Hematopoietic multipotent progenitor cell (in vitro differentiated cells): Measurements from ENCODE around the gene SPRED1. TPM values are rescaled to one million over a fixed set of nuclear protein-coding genes. Genes with fewer than 3 reads are reported as not detected.

Experiments used
- DNase-seq, 3 donors: peaks; one replicate each; pipeline ENCODE4 v3.0.0-alpha.2; 2011 to 2015; ENCODE audit warnings: low read depth in 2 of 3, low spot score in 2 of 3
- total RNA-seq: library from RNA; depleted of rRNA; stranded (reverse); fragments of >200 nt; gene quantifications from one replicate; pipeline ENCODE4 v1.2.3, GENCODE V29; 2012

Gene SPRED1
- total RNA-seq, 1 donor, result 2.4 TPM

DNA sequence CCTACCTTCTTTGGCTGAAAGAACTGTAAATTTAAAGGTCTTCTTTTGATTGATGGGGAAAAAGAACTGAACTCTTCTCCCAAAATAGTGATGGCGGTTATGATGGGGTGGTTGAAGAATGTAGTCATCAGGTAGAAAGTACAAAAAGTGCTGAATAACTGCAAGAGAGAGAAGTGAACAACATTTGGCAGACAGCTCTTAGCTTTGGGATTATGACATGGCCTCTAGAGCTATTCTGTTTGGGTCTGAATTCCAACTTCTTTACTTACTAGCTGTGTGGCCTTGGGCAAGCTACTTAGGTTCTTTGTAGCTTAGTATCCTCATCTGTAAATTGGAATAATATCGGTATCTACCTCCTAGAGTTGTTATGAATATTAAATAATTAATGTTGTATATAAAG is 91.7 kb downstream of the SPRED1 start:
- no peak for DNase-seq

DNA sequence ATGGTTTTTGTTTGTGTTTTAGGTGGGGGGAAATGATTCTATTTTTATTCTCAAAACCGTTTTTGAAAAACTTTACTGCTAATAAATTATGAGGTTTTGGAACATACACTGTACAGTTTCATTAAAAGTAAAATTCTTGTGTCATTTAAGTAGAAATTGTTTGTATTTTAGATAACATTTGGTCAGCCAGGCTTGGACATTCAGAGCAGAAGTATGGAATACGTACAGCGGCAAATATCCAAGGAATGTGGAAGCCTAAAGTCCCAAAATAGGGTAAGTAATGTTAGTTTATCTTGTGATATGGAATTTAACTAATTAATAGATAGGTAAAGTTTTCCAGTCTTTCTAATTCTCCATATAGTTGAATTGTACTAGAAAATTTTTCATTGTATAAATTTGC is 96.6 kb downstream of the SPRED1 start:
- DNase-seq, result no peak

DNA sequence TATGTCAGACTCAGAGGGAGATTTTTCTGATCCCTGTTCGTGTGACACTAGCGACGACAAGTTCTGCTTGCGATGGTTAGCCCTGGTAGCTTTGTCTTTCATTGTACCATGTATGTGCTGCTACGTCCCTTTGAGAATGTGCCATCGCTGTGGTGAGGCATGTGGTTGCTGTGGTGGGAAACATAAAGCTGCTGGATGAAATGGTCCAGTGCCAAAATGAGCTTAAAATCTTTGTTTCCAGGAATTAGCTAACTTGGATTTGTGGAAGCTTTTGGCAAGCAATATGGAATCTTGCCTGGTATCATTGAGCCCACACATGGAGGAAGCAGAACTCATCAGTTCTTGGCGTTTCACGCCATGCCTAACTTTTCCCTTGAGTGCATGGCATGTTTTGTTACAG is 98.8 kb downstream of the SPRED1 start:
- no peak for DNase-seq

DNA sequence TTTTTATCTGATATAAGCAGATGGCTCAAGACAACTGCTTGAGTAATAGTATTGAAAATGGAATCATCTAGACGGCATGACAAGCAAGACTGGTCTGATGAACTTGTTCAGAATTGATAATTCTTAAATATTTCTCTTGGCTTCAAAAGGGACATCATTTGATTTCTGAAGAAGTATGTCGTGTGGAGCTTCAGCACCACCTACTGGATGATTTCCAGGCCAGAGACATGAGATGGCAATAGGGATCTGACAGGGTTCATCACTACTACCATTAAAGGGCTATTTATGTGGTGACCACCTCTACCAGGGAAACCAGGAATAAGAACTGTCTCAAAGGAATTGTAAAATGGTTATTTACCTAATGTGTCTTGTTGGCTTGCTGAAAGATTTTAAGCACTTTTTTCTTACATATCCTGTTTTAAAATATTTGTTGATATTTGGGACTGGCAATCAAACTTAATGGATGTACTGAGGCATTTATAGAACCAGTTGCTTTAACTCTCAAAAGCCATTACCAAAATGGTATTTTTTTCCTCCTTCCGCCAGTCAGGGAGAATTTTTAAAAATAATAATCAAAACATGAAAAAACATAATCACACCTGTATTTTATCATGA is 101.8 kb downstream of the SPRED1 start:
- peak; percentile 19 to 84 (median 66) for DNase-seq

DNA sequence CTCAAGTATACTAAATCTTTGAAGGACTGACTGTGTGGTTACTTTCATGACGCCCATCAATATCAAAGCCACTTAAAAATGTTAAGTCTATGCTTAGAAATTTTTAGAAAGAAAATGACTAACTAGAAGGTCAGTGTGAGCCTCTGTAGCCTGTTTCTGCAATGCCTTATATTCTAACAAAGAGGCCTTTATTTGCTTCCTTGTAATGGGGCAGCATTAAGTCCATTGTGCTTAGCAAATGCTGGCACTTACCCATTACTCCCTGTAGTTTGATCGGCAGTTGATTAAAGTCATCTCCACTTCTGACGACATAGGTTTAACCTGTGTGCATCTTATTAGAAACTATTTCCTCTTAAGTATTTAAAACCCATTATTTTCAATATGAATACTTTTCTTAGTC is 109.7 kb downstream of the SPRED1 start:
- DNase-seq, result no peak

DNA sequence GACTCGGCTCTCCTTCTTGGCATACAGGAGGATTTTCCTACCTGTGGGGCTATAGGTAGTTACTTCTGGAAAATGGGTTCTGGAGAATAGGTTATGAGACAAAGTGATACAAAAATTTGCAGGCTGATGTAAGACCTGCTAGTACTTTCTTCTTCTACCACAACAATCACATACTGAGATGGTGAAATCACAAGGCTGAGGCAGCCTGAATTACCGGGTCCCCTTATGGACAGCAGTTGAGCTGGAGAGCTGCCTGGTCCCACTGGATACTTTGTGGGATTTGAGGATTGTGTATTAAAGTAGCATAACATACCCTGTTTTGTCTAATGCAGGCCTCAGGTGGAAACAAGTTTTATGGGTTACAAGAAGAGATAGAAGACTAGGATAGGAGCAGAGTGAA is 114.8 kb downstream of the SPRED1 start:
- no peak for DNase-seq

DNA sequence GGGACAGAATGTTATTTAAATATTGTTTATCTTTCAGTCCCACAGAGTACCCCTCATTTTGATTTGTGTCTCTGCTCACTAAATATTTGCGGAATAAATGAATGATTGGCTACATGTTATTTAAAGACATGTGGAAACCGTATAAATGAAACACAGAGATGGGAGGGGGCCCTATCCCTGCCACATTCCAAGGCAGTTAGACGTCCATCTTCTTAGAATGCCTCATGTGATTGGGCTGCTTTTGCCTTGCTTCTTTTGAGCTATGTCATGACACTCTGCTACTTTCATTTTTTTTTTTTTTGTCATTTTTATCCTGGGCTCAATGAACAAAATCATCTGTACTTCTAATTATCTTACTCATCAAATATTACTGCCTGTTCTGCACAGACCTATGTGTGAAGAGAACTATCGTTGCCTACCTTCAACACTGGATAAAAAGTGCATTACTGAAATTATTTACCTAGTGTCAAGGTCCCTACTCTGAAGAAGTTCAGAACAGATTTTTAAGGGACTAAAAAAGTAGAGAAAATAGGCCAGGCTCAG is 117.4 kb downstream of the SPRED1 start:
- DNase-seq, result no peak

DNA sequence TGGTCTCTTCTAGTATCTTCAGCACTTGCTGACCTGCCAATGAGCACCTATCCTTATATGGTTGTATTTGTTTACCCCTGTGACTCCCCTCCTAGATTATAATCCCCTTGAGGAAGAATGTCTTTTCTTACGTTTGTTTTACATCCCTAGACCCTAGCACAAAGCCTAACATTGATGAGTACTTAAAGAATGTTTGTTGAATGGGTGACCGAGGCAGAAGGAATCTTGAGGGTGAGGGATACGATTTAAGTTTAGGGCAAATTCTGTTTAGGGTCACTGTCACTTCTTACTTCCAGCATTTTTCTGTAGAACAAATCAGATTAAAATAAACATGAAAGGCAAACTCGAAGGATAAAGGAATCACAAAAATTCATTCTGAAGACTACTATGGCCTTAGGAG is 120.4 kb downstream of the SPRED1 start:
- no peak for DNase-seq

DNA sequence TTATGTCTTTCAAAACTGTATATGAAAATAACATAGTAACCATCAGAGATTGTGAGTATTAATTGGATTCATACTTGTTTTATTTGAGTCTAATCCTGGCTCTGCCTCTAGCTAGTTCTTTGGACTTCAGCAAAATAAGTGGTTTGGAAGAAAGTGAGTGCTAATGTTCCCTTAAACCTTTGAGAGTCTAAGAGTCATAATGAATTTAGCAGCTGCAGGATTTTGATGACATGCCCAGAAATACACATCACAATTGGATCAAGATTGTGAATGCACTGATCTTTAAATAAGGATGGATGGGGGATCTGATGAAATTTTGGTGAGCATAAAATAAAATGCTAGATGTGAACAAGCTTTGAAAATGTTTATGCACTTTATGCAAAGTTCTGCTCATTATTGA is 121.4 kb downstream of the SPRED1 start:
- DNase-seq, result no peak

DNA sequence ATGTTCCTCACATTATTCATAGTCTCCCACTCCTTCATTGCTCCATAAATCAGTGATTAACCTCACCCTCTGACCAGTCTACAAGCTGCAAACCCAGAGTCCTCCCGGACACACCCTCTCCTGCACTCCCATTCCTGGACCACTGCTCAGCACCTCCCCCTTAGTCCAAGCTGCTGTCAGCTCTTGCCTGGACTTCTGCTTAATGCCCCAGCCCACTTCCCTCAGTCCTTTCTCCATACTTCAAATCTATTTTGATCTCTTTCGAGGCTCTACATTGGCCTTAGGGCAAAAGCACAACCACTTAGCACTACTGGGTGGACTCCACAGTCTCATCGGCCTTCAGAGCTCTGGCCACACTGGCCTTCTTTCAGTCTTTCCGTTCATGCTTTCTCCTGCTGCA is 121.9 kb downstream of the SPRED1 start:
- DNase-seq, result no peak

DNA sequence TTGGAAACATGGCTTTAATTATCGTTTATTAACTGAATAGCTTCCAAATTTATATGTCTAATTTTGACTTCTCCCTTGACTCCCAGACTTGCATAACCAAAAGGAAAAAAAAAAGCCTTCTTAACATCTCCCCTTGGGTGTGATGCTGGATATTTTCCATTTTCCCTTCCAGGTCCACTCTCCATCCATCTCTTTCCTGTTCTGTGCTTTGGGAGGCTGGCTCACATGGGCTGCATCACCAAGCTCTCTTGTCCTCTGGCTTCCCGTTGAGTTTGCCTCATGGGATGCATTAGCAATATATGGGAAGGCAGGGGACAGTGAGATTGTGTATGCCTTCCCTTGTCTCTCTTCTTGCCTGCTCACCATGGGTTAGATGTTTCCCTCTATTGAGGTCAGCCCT is 123.4 kb downstream of the SPRED1 start:
- DNase-seq, result no peak

DNA sequence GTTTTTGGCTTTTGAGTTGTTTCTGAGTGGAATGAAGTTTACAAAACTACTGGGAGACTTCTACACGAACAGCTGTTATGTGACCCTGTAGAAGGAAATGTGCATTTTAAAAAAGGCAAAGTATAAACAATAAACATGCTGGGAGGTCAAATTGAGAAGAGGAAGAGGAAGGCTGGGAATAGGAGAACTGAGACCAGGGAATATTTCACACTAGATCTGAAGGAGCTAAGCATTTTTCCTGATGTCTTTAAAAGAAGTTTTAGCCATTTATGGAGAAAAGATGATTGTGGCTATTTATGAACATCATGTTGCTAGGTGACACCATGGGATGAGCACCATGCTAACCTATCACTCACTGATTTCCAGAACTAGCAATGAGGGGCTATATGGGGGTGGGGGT is 125.0 kb downstream of the SPRED1 start:
- no peak for DNase-seq

DNA sequence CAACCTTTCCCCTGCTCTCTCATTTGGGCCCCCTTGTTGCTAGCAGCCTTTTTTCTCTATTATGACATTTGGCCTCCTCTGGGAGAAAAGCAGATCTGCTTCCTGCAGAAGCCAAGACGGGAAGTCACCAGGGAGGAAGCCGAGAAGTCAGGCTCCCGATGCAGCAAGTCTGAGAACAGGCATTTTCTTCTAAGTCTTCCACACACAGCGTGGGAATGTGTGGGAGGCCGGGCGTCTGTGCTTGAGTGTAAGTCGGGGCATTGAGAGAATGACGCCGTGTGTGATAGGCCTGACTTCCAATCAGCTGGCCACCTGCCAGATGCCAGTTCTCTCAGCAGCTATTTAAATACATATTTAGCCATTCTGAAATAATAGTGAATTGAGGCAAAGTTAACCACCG is 125.5 kb downstream of the SPRED1 start:
- DNase-seq, result peak in 1 of 3 donors; percentile 45

DNA sequence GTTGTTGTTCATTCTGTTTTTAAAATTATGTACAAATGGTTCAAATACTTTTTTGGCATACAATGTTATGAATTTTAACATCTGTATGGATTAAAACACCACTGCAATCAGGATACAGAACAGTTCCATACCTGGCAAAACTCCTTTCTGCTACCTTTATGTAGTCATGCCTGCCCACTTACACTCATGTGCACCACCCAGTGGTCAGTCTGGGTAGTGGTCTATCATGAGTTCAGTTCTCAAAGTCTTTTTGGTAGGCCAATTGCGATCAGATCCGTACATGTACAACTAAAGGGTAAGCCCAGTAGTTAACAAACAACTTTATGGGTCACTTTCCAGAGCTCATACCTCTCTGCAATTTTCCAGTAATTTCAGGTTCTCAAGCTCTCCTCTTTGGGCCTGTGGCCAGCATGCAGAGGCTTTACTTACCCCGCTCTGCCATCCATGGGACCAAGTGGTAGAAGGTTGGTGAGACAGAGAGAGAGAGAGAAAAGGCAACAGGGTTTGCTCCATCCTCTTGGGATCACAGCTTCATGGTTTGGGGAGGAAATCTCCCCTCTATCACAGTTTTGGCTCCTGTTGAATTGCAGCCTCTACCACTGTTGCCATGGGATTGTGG is 137.4 kb downstream of the SPRED1 start:
- DNase-seq, result peak; percentile 4 to 73 (median 46)

DNA sequence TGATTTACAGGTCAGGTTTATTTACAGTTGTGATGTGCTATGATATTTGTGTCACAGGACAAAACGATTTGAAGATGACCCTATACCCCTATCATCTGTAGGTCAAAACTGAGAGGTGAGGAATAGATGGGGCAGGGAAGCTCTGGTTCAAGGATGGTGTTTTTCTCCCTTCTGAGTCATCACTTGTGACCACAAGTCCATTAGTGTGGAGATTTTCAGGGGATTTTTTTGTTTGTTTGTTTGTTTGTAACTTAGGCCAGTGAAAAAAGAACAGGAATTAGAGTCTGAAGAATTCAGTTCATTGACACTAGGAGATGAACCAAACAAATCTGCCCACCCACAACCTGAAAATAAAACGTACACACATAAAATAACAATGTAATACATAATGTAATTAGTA is 138.6 kb downstream of the SPRED1 start:
- no peak for DNase-seq

DNA sequence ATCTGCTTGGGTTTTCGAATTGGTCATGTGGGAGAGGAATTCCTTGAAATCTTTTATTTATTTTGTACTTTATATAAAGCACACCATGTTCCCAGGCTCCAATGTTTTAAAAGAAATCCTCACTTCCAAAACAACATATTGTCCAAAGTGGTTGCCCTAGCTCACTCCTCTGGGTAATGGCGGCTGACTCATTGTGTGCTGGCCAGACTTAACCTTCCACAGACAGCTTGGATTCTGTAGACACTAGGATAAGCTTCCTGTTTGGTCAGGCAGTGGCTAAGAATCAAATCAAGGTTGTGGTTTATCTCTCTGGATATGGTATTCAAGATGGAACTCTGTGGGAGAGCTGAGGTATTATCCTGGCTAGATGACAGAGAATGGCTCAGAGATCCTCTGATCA is 145.5 kb downstream of the SPRED1 start:
- DNase-seq, result no peak

DNA sequence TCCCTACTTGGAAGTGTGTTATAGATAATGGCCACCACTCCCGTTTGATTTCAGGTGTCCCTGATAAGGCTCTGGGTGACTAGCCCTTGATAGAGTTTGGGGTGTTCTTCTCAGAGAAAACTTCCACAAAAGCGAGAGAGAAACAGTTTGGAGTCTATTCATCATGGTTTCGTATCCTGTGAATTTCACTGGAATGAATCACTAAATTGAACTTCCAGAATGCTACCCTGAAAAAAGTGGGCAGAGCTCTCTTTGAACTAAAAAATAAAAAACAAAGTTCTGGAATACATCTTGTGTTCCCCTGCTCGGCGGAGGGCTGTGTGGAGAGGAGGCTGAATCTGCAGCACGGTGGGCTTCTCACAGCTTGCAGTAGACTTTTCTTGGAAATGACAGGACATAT is 148.5 kb downstream of the SPRED1 start:
- DNase-seq, result no peak

DNA sequence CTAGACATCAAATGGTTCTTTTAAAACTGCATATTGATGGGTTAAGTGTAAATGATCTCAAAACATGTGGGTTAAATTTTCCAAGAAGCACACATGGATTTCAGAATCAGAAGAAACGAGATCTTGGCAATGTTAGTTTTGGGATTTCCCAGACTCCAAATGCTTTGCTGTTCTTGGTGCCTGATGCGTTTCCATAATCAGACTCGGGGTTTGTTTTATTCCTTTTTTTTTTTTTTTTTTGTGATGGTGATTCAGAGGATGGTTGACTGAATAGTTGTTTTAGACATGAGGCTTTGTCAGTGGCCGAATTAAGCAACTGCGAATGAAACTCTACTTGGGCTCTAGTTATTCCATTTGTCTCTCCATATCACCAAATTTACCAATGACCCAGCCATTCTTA is 149.1 kb downstream of the SPRED1 start:
- no peak for DNase-seq

DNA sequence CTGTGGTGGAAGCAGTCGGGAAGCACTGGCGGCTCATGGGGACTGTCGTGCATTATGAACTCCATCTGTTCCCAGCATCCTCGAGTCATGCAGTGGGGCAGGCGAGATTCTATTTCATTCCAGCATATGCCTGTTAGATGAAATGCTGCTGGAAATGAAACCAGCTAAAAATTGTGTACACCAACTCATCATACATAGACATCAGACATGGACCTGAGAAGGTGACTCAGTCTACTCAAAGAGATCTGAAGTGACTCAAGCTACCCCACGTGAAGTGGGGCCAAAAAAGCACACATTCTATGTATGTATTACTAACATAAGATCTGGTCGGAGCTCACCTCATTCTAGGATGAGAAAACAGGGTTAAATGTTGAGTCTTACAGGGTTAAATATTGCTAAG is 153.8 kb downstream of the SPRED1 start:
- no peak for DNase-seq
